ENCODE data around the gene RNU7-1. TPM values are rescaled to one million over a fixed set of nuclear protein-coding genes. Genes with fewer than 3 reads are reported as not detected.

The RNU7-1 gene
- polyA plus RNA-seq, 5 donors, result 5.9 to 20.2 (median 7.9) TPM; not detected in 2

DNA sequence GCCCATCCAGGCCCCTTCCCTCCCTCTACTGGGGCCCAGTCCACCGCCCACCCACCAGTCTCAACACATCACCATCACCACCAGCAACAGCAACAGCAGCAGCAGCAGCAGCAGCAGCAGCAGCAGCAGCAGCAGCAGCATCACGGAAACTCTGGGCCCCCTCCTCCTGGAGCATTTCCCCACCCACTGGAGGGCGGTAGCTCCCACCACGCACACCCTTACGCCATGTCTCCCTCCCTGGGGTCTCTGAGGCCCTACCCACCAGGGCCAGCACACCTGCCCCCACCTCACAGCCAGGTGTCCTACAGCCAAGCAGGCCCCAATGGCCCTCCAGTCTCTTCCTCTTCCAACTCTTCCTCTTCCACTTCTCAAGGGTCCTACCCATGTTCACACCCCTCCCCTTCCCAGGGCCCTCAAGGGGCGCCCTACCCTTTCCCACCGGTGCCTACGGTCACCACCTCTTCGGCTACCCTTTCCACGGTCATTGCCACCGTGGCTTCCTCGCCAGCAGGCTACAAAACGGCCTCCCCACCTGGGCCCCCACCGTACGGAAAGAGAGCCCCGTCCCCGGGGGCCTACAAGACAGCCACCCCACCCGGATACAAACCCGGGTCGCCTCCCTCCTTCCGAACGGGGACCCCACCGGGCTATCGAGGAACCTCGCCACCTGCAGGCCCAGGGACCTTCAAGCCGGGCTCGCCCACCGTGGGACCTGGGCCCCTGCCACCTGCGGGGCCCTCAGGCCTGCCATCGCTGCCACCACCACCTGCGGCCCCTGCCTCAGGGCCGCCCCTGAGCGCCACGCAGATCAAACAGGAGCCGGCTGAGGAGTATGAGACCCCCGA is 6.8 kb upstream of the RNU7-1 start:
- no peak for DNase-seq

DNA sequence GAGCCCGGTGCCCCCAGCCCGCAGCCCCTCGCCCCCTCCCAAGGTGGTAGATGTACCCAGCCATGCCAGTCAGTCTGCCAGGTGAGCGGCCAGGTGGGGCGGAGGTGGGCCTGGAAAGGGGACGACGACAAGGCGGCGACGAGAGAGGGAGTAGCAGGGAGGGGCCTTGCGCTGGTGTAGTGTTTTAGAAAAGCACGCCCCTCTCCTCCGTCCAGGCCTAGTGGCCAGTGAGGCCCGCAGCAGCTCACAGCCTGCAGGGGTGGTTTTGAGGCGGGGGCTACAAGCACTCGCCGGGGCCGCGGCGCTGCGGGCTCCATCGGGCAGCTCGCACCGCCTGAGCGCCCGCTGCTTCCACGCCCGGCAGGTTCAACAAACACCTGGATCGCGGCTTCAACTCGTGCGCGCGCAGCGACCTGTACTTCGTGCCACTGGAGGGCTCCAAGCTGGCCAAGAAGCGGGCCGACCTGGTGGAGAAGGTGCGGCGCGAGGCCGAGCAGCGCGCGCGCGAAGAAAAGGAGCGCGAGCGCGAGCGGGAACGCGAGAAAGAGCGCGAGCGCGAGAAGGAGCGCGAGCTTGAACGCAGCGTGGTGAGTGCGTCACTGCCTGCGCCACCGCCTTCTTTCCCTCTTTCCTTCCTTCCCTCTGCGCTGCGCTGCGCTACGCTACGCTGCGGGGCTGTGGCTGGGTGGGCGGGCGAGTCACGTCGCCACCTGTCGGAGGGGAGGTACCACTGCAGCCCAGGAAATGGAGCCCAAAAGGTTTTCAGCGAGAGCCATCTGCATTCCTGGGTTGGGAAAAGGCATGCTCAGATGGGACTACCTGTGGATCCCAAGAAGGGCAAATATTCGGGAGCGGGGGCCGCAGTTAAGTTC is 5.9 kb upstream of the RNU7-1 start:
- peak; percentile 95 for DNase-seq

DNA sequence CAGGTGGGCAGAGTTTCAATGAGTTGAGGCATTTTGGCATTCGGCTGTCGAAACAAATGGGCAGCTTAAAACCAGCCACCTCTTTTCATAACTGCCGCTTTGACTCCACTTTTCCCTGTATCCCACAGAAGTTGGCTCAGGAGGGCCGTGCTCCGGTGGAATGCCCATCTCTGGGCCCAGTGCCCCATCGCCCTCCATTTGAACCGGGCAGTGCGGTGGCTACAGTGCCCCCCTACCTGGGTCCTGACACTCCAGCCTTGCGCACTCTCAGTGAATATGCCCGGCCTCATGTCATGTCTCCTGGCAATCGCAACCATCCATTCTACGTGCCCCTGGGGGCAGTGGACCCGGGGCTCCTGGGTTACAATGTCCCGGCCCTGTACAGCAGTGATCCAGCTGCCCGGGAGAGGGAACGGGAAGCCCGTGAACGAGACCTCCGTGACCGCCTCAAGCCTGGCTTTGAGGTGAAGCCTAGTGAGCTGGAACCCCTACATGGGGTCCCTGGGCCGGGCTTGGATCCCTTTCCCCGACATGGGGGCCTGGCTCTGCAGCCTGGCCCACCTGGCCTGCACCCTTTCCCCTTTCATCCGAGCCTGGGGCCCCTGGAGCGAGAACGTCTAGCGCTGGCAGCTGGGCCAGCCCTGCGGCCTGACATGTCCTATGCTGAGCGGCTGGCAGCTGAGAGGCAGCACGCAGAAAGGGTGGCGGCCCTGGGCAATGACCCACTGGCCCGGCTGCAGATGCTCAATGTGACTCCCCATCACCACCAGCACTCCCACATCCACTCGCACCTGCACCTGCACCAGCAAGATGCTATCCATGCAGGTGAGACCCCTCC is 5.0 kb upstream of the RNU7-1 start:
- no peak for DNase-seq

DNA sequence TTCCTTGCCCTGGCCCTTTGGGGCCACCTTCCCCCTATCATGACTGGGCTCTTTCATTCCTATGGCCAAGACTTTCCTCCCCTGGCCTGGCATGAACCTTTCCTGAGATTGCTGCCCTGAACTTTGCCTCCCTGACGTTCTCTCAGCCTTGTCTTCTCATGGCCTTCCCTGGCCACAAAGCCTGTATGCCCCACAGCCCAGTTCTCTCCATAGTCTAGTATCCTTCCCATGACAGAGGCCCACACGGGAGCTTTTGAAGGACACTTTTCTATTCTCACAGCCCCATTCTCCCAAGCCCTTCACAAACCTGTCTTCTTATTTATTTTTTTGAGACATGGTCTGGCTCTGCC is 4.5 kb upstream of the RNU7-1 start:
- no peak for DNase-seq

DNA sequence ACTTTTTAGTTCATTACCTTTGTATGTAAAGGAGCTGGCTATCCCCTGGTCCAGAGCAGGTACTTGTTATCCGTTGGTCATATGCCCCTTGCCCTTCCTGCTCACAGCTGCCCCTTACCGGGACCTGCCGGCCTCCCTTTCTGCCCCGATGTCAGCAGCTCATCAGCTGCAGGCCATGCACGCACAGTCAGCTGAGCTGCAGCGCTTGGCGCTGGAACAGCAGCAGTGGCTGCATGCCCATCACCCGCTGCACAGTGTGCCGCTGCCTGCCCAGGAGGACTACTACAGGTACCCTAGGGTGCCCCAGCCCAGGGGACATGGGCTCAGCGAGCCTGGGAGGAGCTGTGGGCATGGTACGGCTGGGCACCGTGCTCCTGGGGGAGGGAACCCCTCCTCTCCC is 2.3 kb upstream of the RNU7-1 start:
- no peak for DNase-seq

DNA sequence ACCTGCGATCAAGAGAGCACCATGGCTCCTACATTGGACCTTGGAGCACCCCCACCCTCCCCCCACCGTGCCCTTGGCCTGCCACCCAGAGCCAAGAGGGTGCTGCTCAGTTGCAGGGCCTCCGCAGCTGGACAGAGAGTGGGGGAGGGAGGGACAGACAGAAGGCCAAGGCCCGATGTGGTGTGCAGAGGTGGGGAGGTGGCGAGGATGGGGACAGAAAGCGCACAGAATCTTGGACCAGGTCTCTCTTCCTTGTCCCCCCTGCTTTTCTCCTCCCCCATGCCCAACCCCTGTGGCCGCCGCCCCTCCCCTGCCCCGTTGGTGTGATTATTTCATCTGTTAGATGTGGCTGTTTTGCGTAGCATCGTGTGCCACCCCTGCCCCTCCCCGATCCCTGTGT is 1.8 kb upstream of the RNU7-1 start:
- no peak for DNase-seq

DNA sequence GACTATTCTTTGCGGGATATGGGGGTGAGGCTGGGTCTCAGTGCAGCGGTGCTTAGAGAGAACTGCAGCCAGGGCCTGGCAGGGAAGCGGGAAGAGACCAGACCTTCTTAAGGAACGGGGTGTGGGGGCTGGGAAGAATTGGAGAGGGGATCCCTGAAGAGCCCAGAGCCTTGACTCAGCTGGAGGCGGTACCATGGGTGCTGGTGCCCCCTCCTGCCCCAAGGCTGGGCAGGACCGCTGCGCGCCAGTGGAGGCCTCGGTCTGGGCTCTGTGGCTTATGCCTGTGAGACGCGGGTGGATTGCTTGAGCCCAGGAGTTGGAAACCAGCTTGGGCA is 1.3 kb upstream of the RNU7-1 start:
- DNase-seq, result no peak

DNA sequence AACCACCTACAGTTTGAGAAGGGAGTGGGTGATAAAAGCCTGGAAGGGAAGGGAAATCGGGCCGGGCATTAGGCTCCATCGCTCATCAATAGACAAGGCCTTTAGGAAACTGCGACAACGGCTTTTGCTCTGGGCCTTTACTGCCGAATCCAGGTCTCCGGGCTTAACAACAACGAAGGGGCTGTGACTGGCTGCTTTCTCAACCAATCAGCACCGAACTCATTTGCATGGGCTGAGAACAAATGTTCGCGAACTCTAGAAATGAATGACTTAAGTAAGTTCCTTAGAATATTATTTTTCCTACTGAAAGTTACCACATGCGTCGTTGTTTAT is 261 bp upstream of the RNU7-1 start:
- DNase-seq, result peak in 1 of 2 donors; percentile 87

DNA sequence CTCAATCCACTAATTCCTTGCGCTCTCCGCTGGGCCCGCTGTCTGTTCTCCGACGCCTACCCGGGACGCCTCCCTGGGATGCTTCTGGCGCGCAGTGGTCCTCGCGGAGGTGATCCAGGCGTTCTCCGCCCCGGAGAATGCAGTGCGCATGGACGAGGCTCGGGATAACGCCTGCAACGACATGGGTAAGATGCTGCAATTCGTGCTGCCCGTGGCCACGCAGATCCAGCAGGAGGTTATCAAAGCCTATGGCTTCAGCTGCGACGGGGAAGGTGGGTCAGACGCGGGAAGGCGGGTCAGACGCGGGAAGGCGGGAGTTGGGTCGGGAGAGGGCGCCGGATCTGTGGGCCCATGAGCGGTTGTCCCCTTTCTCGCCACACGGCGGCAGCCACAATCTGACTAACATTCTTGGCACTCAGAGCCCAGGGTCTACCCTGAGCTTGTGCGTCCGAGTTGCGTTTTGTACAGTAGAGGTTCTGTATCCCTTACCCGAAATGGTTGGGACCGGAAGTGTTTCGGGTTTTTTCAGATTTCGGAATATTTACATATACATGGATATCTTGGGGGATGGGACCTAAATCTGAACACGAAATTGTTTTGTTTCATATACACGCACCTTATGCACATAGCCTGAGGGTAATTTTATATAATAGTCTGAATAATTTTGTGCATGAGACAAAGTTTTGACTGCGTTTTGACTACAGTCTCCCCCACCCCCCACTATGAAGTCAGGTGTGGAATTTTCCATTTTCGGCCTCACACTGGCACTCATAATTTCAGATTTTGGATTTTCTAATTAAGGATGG is 968 bp downstream of the RNU7-1 start:
- DNase-seq, result peak; percentile 89 to 92

DNA sequence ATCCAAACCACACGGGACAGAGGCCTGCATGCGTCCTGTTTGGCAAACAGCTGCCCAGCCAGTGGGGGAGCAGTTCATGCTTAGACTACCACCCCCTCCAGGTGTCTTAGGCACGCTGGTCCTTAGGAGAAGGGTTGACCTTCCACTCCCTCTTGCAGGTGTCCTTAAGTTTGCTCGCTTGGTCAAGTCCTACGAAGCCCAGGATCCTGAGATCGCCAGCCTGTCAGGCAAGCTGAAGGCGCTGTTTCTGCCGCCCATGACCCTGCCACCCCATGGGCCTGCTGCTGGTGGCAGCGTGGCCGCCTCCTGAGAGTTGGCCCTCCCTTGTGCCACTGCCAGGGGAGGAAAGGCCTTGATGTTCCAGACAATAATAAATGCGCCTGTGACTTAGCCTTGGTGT is 2.0 kb downstream of the RNU7-1 start:
- no peak for DNase-seq

DNA sequence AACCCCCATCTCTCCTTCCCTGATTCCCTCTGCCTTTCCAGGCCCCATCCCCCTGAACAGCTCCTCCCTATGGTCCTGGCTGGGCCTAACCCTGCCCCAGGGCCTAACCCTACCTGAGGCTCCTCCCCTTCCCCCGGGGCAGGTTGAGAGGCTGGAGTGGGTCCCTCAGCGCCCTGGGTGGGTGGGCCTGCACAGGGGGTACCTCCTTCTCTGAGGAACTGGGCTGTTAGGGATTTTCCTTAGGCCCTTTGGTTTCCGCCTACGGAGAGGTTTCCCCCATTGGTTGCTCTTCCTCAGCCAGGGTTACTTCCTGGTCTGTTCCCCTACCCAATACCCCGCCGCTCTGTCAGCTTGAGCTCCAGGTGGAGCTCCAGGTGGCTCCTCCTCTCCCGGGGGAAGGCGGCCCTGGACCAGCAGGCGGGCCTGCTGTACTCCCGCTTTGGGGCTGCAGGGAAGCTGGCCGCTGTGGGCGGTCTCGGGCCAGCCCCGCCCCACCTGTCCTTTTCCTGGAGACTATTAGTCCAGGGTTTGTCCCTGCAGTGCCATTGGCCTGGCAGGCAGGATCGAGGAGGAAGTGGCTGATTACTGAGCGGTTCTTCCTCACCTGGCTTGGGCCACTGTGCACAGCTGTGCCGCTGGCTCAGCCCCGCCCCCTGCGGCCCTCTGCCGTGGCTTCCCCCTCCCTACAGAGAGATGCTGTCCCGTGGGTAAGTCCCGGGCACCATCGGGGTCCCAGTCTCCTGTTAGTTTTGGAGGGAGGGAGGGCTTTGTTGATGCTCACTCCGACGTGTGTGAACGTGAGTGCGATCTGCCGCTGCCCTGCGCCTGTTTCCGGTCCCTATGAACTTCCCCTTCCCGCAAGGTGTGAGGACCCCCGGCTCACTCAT is 2.7 kb downstream of the RNU7-1 start:
- DNase-seq, result peak; percentile 77 to 78

DNA sequence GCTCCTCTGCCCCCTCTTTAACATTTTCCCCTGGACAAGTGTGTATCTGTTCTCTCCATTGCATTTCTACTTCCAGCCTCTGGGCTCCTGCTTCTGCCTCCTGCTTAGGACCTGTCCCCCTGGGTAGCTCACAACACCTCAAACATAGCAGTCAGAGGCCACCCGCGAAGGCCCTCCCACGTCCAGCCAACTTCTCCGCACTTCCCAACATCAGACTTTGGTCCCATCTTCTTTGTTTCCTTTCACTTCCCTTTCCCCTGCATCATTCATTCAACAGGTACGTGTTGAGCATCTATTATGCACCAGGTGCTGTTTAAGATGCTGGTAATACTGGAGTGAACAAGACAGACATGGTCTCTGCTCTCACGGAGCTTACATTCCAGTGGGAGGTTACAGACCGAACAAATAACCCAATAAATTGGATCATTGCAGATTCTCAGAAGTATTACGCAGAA is 3.3 kb downstream of the RNU7-1 start:
- no peak for DNase-seq

DNA sequence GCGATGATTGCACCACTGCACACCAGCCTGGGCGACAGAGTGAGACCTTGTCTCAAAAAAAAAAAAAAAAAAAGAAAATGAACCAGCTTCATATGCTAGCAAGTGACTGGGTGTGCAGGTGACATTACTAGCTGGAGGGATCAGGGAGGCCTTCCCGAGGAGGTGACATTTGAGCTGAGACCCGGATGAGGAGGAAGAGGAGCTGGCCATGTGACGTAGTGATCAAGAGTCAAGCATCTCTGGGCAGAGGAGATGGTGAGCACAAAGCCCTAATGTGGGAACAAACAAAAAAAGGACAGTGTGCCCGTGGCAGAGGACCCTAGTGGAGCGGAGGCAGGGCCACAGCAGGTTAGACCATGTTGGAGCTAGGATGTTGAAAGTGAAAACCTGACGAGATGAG is 4.0 kb downstream of the RNU7-1 start:
- DNase-seq, result no peak

DNA sequence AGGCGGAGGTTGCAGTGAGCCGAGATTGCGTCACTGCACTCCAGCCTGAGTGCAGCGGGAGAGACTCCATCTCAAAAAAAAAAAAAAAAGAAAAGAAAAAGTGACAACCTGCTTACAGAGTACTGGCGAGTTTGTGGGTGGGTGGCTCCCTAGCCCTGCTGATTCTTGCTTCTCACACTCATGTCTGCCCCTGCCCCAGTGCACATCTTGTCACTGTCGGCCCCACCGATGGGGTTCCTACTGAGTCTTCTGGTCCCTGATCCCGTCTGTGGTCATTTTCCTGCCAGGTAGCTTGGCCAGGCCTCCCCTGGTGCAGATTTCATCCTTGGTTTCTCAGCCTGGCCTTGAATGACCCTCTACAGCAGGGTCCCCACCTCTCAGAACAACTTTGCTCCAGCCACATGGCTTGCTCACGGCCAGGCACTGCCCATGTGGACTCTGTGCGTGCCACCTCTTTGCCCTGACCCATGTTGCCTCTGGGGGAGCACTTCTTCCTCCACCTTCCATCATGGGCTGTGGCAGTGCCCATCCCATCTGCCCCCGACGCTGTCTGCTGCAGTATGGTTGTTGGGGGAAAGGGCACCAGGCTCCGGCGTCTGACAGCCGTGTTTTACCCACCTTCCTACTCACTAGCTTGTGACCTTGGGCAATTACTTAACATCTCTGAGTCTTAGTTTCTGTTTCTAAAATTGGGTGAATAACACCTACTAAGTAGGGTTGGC is 5.4 kb downstream of the RNU7-1 start:
- no peak for DNase-seq

DNA sequence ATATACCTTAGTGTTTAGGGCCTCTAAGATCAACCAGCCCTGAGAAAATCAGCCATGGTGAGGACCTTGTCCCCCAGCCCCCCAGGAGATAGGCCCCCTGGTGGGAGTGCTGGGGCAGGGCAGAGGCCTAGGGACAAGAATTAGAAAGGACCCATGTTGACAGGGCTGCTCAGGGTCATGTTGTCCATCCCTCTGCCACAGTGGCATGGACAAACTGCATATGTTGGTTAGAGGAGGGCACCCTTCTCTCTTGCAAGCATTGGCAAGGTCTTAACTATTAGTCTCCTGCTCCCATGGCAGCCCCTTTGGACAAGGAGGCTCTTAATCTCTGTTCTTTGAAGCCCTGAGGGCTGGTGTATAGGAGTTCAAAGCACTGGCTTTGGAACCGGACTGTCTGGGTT is 6.8 kb downstream of the RNU7-1 start:
- no peak for DNase-seq

DNA sequence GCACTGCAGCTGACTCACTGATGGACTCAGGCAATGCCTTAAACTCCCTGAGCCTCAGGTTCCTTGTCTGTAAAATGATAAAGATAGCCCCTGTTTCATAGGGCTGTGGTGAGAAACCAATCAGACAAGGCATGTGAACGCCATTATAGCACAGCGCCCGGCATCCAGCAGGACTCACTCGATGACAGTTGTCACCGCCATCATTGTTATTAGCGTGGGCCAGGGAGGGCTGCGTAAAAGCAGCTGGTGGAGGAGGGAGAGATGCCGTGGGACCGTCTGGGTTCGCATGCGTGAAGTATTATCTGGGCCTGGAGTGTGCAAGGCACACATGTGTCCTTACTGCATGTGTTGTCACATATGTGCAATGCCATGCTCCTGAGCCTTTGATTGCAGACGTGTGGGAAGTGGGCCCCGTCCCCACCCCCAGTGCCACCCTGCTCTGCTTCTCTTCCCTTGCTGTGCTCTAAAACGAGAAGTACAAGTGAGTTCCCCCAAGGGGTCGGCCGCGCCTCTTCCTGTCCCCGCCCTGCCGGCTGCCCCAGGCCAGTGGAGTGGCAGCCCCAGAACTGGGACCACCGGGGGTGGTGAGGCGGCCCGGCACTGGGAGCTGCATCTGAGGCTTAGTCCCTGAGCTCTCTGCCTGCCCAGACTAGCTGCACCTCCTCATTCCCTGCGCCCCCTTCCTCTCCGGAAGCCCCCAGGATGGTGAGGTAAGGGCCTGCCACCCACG is 7.4 kb downstream of the RNU7-1 start, which contains the start of gene PTPN6:
TSS of gene PTPN6 (plus strand) at position 546 of the 730 bp plus-strand sequence. CDS start at position 703, 157 bp downstream.
- no peak for DNase-seq

DNA sequence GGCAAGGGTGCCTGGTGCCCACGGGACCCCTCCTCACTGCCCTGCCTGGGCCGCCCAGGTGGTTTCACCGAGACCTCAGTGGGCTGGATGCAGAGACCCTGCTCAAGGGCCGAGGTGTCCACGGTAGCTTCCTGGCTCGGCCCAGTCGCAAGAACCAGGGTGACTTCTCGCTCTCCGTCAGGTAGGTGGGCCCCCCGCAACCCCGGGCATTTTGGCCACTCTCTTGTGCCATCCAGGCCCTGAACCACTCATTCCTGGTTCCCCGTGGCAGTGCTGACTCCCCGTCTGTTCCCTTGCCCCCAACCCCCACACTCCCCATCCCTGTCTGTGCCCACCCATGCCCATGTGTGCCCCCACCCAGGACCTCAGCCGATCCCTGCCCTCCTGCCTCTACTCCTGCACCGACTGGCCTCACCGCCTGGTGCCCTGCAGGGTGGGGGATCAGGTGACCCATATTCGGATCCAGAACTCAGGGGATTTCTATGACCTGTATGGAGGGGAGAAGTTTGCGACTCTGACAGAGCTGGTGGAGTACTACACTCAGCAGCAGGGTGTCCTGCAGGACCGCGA is 8.0 kb downstream of the RNU7-1 start:
- DNase-seq, result no peak

DNA sequence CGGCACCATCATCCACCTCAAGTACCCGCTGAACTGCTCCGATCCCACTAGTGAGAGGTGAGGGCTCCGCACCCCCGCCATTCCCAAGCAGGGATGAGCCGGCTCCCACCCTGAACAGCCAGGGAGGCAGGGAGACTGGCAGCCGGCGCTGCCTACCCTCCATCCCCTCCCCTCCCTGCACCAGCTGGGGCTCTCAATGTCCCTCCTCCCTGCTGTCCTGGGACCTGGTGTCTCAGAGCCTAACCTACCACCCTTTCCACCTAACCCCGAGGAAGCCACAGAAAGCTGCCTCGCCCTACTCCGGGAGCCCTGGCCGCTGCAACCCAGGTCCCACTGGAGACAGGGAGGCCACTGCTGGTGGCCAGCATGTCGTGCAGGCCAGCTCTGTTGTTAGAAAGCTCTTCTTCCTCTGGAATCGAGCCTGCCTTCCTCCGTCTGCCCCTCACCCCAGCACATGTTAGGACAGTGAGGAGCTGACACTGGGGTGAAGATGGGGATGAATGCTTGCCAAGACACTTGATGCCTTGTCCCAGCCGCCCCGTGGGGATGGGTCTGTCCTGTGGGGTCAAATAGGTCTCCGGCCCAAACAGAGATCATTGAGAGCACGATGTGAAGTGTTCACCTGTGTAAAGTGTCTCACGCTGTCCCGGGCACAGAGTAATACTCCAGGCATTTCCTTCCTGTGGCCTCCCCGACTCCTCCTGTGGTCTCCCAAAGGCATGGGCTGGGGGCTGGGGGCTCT is 8.7 kb downstream of the RNU7-1 start:
- no peak for DNase-seq

All from right lung (tissue), 5 donors.